CD4-positive, alpha-beta T cell treated with Interleukin-4 for 1 hour (primary cell): ENCODE results near the gene DEFB124.

ENCODE experiments used
- DNase-seq, 2 donors: peaks; one replicate each; pipeline ENCODE4 v3.0.0-alpha.2; 2020 to 2022

DEFB124 gene

DNA sequence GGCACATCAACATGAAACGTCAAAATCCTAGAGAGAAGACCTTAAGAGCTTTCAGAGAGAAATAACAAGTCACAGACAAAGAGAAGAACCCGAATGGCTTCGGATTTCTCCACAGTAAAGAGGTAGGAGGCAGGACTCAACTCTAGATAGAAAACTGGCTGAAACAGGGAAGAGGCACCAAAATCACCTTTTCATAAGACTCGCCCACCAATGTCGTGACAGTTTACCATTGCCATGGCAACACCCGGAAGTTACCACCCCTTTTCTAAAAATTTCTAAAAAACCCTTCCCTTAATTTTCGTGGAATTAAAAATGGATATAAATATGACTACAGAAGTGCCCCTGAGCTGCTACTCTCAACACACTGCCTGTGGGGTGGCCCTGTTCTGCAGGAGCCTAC is 56.6 kb downstream of the DEFB124 start:
- no peak for DNase-seq

DNA sequence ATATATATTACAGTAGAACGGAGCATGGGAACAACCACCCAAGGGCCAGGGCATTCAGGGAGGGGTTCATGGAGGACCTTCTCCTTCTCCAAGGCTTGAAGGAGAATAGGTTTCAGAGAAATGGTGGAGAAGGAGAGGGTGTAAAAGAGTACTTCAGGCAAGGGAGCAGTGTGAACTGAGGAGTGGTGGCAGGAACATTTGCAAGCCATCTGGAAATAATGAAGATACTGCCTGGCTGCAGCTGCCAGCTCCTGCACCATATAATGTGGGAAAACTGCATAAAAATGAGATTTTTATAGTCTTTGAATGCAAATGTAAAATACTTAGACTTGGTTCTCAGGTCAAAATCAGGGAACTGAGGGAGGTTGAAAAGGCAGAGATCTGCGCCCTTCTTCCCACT is 59.3 kb downstream of the DEFB124 start:
- no peak for DNase-seq
